M059J (cell line): ENCODE measurements around the gene BLCAP. TPM values are rescaled to one million over a fixed set of nuclear protein-coding genes. Genes with fewer than 3 reads are reported as not detected.
"Not testable (repeated sequence)": the region's sequence is repeated elsewhere in the genome, so short reads cannot be mapped to it uniquely, and the experiment has no call there.

Source experiments
- DNase-seq: peaks from one replicate; pipeline ENCODE4 v3.0.0-alpha.2; 2012; ENCODE audit warnings: low read depth
- total RNA-seq: library from RNA; depleted of rRNA; stranded (reverse); fragments of >200 nt; shearing (Covaris generic); gene quantifications from 2 replicates; pipeline ENCODE4 v1.2.3, GENCODE V29; 2014; rRNA removed

Gene BLCAP, protein sequence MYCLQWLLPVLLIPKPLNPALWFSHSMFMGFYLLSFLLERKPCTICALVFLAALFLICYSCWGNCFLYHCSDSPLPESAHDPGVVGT
- 91.2 and 112 TPM in 2 replicates for total RNA-seq

DNA sequence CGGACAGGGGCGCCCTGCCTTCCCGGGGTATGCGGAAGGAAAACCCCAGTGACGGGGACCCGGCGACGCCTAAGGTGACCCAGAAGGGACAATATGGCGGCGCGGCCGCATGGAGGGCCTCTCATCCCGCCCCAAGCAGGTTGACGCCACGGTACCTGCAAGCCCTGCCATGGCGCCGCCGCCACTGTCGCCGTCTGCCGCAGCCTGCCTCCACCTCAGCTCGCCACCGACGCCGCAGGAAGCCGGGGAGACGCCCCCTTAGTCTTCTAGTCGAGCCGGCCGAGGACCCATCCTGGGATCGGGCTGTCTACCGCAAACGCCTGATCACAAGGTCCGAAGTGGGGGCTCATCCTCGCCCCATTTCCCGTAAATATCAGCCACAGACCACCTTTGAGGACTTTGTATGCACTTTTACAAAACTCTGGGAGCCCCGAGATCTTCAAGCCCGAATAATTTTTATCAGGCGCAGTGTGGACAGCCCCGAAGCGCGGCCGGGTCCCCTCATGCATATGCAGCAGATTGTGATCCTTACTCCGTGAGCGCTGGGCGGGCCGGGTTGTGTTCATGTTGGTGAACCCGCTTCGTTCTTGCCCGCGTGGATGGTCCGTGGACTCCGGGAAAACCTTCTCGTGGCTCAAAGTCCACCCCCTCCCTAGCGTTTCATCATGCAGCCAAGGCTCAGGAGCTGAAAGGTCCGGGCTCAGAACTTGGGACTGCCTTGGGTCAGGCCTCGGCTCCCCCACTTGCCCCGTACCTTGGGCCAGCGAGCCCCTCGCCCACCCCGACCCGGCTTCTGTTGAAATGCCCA, at the start of gene BLCAP:
Gene BLCAP (minus strand): TSS at position 239 of the 808 bp plus-strand sequence. CDS start 8,702 bp downstream, outside the sequence.
- DNase-seq = peak; percentile 87

GRCh38 chr20:37577436-37577835, 49.8 kb upstream of the BLCAP start:
- not testable (repeated sequence) for DNase-seq

GRCh38 chr20:37576911-37577310, 49.2 kb upstream of the BLCAP start:
- no peak for DNase-seq

- DNase-seq = no peak
Measured at GRCh38 chr20:37575884-37576283, 48.2 kb upstream of the BLCAP start.

DNA sequence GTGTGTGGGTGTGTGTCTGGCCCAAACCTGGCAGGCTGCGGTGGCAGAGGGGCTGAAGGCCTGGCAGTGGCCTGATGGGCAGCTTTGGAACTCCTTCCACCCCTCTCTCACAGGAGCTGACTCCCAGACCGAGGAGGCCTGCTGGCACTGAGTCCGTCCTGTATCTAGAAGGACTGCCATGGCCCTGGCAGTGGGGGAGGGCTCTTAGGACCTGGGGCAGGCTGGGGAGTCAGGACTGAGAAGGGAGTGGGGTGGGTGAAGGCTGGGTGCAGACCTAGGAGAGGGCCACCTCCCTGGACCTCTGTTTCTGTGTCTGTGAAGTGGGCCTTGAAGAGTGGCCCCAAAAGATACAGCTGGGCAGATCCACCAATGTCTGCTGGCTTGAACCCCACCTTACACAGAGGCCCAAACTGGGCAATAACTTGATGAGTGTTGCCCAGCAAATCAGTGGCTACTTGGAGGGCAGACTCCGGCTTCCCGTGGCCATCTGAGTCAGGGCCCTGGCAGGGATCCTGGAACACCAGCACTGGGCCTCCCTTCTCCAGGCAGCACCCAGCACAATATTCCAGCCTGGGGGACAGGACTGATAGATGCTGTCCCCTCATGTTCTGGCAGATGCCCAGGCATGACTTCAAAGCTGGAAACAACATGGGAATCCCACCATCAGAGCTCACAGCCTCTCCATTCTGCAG, 46.7 kb upstream of the BLCAP start:
- DNase-seq = peak; percentile 44

- DNase-seq = no peak
Measured at GRCh38 chr20:37573626-37574198, 46.0 kb upstream of the BLCAP start.

DNA sequence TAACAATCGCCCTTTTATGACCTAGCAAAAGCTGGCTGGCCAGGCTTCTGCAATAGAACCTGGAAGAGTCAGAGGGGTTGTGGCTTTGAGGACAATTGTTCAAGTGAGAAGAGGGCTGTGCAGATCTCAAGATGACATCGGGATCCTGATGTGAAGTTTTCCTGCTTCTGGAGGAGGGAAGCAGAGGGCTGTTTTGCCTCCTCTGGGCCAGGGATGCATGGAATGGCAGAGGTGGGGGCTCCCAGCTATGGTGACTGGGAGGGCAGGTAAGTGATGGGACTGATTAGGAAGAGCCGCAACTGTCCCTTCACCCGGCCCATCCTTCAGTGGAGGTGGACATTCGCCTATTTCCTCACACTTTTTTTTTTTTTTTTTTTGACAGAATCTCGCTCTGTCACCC, 43.4 kb upstream of the BLCAP start:
- DNase-seq = no peak

DNA sequence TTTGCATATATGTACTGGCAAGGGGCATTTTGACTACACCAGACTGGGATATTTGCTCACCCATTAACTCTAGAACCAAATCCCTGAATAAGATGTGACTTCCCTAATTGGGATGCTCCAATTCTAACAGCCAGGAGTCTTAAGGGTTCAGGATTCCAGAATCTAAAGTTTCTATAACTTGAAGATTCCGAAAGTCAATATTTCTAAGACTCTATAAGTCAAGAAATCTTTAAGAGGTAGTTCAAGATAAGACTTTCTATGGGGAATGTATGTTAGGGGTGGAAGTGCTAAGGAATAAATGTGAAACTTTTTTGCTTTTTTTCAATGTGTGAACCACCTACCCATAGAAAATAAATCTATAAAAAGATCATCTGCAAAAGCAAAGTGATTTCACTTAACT, 42.7 kb upstream of the BLCAP start:
- DNase-seq = no peak

GRCh38 chr20:37567671-37568588, 40.3 kb upstream of the BLCAP start:
- DNase-seq = no peak

GRCh38 chr20:37567331-37567665, 39.6 kb upstream of the BLCAP start:
- DNase-seq = no peak

DNA sequence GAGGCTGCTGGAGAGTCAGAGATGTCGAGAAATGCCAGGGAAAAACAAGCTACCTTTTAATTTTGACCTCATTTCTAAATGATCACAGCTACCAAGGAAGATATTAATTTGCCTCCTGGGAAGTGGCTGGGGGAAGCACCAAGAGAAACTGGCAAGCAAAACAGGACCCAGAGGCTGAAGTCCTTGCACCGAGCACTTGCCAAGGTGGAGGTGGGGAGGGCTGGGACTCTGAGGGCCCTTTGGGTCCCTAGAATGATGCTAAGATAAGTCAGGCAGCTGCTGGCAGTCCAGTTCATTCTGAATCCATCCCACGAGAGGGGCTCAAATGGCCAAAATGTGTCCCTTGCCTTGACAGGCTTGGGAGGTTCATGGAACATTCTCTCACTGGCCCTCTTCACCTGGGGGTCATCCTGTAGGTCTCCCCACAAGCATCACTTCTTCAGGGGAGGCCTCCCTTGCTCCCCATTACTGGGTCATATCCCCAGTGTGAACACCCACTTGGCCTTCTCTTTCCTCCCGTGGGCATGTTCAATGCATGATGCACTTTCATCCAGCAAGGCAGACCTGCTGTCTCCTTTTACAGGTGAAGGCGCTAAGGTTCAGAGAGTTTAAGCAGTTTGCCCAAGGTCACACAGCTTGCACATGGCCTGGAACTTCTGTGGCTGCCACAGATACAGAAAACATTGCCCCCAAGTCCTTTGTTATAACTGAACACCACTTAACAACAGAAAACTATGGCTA, 39.1 kb upstream of the BLCAP start:
- DNase-seq = no peak

DNA sequence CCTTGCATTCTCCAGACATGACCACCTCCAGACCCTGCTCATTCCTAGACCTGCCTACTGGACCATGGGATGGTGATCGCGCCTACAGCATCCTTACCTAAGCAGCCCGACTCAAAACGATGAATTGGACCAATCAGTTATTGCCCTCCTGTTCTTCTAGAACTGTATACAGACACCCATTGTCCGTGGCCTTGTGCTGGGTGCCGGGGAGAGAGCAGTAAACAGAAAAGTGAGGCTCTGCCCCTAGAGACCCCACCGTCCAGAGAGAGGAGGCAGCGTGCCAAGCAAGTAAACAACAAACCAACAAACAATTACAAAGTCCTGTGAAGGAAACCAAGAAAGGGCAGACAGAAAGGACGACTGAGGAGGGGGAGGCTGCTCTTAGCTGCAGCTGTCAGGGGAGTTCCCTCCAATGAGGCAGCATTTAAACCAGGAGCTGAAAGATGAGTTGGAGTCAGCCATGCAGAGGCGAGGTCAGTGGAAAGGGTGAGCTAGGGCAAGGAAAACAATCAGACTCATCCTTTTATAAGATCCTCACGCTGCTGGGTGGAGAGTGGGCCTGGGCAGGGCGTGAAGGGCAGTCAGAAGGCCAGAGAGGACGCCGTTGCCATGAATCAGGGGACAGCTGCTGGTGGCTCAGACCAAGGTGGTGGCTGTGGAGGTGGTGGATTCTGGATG, 37.6 kb upstream of the BLCAP start:
- no peak for DNase-seq

DNA sequence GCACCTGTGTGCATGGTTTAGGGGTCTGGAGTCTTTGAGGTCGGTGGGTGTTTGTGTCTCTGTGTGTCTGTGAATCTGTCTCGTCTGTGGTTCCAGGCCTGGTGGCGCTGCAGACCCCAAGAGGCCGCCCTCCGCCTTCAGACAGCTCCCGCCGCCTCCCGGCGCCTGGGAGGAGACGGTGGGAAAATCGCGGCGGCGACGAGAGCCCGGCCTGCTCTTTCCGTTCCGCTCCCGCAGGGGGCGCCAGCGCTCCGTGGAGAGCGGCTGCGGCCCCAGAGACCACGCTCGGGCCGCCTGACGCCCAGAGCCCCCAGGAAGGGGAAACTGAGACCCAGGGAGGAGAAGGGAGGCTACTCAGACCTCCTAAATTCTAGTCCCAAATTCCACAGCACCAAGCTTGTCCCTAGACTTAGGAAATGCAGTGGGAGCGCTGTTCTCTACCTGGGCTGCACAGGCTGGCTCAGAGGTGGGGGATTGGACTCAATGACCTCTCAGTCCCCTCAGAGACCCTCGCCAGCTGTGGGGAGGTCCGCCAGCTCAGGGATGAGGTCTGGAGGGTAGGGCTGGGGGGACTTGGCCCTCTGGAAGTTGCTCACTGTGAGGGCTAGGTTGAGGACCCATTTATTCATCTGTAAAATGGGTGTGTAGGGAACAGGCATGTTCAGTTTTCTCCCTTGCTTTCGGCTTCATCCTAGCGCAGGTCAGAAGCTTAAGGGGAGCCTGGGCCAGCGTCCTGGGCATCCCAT, 36.9 kb upstream of the BLCAP start:
- peak; percentile 39 for DNase-seq

- no peak for DNase-seq
Measured at GRCh38 chr20:37564016-37564387, 36.3 kb upstream of the BLCAP start.

- DNase-seq = no peak
Measured at GRCh38 chr20:37562695-37563480, 35.2 kb upstream of the BLCAP start.

- DNase-seq = no peak
Measured at GRCh38 chr20:37560629-37561028, 33.0 kb upstream of the BLCAP start.

DNA sequence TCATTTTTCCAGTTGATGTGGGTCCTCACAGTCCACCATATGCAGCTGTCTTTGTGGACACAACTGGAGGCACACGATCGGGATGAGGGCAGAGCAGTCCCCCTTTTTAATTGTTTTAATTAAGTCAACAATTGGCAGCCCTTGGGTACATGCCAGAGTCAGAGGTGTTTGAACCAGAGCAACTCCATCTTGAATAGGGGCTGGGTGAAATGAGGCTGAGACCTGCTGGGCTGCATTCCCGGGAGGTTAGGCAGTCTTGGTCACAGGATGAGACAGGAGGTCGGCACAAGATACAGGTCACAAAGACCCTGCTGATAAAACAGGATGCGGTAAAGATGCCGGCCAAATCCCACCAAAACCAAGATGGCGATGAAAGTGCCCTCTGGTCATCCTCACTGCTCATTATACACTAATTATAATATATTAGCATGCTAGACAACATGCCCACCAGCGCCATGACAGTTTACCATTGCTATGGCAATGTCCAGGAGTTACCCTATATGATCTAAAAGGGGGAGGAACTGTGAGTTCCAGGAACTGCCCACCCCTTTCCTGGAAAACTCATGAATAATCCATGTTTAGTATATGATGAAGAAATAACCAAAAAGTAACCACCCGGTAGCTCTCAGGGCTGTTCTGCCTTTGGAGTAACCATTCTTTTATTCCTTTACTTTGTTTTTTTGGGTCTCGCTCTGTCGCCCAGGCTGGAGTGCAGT, 31.8 kb upstream of the BLCAP start:
- no peak for DNase-seq

DNA sequence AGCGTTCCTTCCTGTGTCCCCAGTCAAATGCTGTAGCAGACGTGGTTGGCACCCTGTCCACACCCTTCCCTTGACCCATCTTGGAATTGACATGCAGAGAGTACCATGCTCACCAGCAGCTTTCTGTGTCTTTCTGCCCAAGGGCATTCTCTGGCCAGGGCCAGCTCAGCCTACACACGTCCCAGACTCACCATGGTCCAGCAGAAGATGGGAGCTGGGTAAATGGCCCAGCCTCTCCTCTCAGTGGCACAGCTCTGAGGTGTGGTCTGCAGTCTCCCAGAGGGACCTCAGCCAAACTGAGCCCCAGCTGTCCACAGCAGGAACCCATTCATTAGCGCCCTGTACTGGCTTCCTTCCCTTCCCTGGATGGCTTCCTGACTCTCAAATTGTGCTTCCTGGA, 31.1 kb upstream of the BLCAP start:
- DNase-seq = no peak
